CD14-positive monocyte (primary cell): Measurements from ENCODE around the gene NRG3. TPM values are rescaled to one million over a fixed set of nuclear protein-coding genes. Genes with fewer than 3 reads are reported as not detected.

Experiments
- DNase-seq, 3 donors: peaks; one replicate each; pipeline ENCODE4 v3.0.0-alpha.2; 2011 to 2022
- H2AFZ ChIP-seq: 2 replicates; pipeline ENCODE4 v1.6.0; 2012; ENCODE audit warnings: mild to moderate bottlenecking, low read depth, low read length, inconsistent platforms; ENCODE audit not compliant: insufficient read depth, poor library complexity, severe bottlenecking
- H3K27ac ChIP-seq, 2 donors: 1 replicate in 1 of 2; 2 replicates in 1 of 2; pipeline ENCODE4 v1.5.1; 2012 to 2013; ENCODE audit warnings: low read length in 2 of 2, control low read depth in 1 of 2, inconsistent platforms in 1 of 2, low read depth in 1 of 2, mild to moderate bottlenecking in 1 of 2
- H3K27me3 ChIP-seq, 2 donors: one replicate each; pipeline versions ENCODE4 v1.6.0 to v1.6.1; 2011 to 2013; ENCODE audit warnings: low read length in 2 of 2; ENCODE audit not compliant: control insufficient read depth in 2 of 2, insufficient read depth in 2 of 2
- H3K36me3 ChIP-seq, 2 donors: replicated peaks in 1 of 2; 1 replicate in 1 of 2; 2 replicates in 1 of 2; pipeline versions ENCODE4 v1.5.1 to v1.6.1; 2012 to 2013; ENCODE audit warnings: low read length in 2 of 2, control low read depth in 1 of 2, inconsistent platforms in 1 of 2, mild to moderate bottlenecking in 1 of 2; ENCODE audit not compliant: insufficient read depth in 2 of 2, control insufficient read depth in 1 of 2
- H3K4me1 ChIP-seq, 2 donors: 1 replicate in 1 of 2; 2 replicates in 1 of 2; pipeline versions ENCODE4 v1.5.1 to v1.6.1; 2012 to 2013; ENCODE audit warnings: low read length in 2 of 2, control low read depth in 1 of 2, inconsistent platforms in 1 of 2, mild to moderate bottlenecking in 1 of 2, moderate library complexity in 1 of 2; ENCODE audit not compliant: insufficient read depth in 2 of 2, control insufficient read depth in 1 of 2
- H3K4me2 ChIP-seq: replicated peaks from 2 replicates; pipeline ENCODE3; 2012; ENCODE audit warnings: low read length, moderate library complexity, mild to moderate bottlenecking; ENCODE audit not compliant: poor library complexity, severe bottlenecking; ENCODE audit errors: extremely low read depth
- H3K4me3 ChIP-seq, 3 experiments: fragments of 200-600 bp in 1 of 3; sonication (generic) in 1 of 3; replicated peaks in 1 of 3; 1 replicate in 2 of 3; 2 replicates in 1 of 3; pipeline ENCODE4 v1.5.1; 2011 to 2013; ENCODE audit warnings: low read length in 3 of 3, mild to moderate bottlenecking in 3 of 3, control low read depth in 2 of 3, low read depth in 2 of 3, inconsistent platforms in 1 of 3, moderate library complexity in 1 of 3
- H3K79me2 ChIP-seq: 2 replicates; pipeline ENCODE4 v1.6.0; 2012; ENCODE audit warnings: mild to moderate bottlenecking, control low read depth, inconsistent platforms, low read length, moderate library complexity; ENCODE audit not compliant: insufficient read depth
- H3K9ac ChIP-seq: 2 replicates; pipeline ENCODE4 v1.6.0; 2017; ENCODE audit warnings: low read length, mild to moderate bottlenecking; ENCODE audit not compliant: insufficient read depth, poor library complexity, severe bottlenecking
- H3K9me3 ChIP-seq, 2 donors: replicated peaks in 1 of 2; 1 replicate in 1 of 2; 2 replicates in 1 of 2; pipeline versions ENCODE4 v1.5.1 to v1.6.1; 2012 to 2013; ENCODE audit warnings: low read length in 2 of 2, control low read depth in 1 of 2; ENCODE audit not compliant: control insufficient read depth in 1 of 2, insufficient read depth in 1 of 2
- H4K20me1 ChIP-seq: 2 replicates; pipeline ENCODE4 v1.6.0; 2012; ENCODE audit warnings: mild to moderate bottlenecking, low read length, control low read depth, moderate library complexity; ENCODE audit not compliant: insufficient read depth
- H3K27ac Mint-ChIP-seq, 7 donors: one replicate each; pipeline ENCODE4 v1.8.0; 2020; ENCODE audit warnings: mild to moderate bottlenecking in 7 of 7, mixed read lengths in 7 of 7, moderate library complexity in 6 of 7, inconsistent platforms in 2 of 7
- H3K27me3 Mint-ChIP-seq, 3 donors: one replicate each; pipeline ENCODE4 v1.8.0; 2021 to 2022; ENCODE audit warnings: low read depth in 3 of 3, mild to moderate bottlenecking in 3 of 3, mixed read lengths in 3 of 3, moderate library complexity in 3 of 3, inconsistent platforms in 1 of 3
- H3K36me3 Mint-ChIP-seq, 2 donors: one replicate each; pipeline ENCODE4 v1.8.0; 2020; ENCODE audit warnings: mixed read lengths in 2 of 2, inconsistent platforms in 1 of 2, mild to moderate bottlenecking in 1 of 2
- H3K4me1 Mint-ChIP-seq: one replicate; pipeline ENCODE4 v1.8.0; 2020; ENCODE audit warnings: mild to moderate bottlenecking, mixed read lengths
- H3K4me3 Mint-ChIP-seq, 2 donors: one replicate each; pipeline ENCODE4 v1.8.0; 2020; ENCODE audit warnings: mild to moderate bottlenecking in 2 of 2, mixed read lengths in 2 of 2, moderate library complexity in 1 of 2
- H3K9me3 Mint-ChIP-seq, 7 donors: one replicate each; pipeline ENCODE4 v1.8.0; 2020 to 2022; ENCODE audit warnings: mixed read lengths in 7 of 7, mild to moderate bottlenecking in 6 of 7, moderate library complexity in 6 of 7, inconsistent platforms in 2 of 7
- WGBS: methylation state at CpG from one replicate; pipeline ENCODE4 v1.1.5; 2013; ENCODE audit warnings: missing lambda C conversion rate; ENCODE audit not compliant: insufficient coverage; 5-methylcytosine and 5-hydroxymethylcytosine counted together
- intact Hi-C, 2 donors: fragments of 100-400 bp; cut with micrococcal nuclease; formaldehyde crosslinking; loops; one replicate each; pipeline versions ENCODE4 v1.15.0 to v1.15.1; 2023
- polyA plus RNA-seq, 3 donors: library from polyadenylated mRNA; depleted of rRNA in 1 of 3; unstranded in 2 of 3; stranded (reverse) in 1 of 3; fragments of 300-500 nt in 2 of 3; fragments of >200 nt in 1 of 3; fragmentation: Illumina TruSeq in 2 of 3; gene quantifications; 1 replicate in 2 of 3; 2 replicates in 1 of 3; pipeline ENCODE4 v1.2.3, GENCODE V29; 2012 to 2021
- TF ChIP-seq, protein P1 (sequence below): fragments of 200-600 bp; IDR thresholded peaks from one replicate; pipeline ENCODE4 v1.8.0; 2022; ENCODE audit warnings: antibody characterized with exemption, mild to moderate bottlenecking

The NRG3 gene
- polyA plus RNA-seq, 3 donors = not detected

DNA sequence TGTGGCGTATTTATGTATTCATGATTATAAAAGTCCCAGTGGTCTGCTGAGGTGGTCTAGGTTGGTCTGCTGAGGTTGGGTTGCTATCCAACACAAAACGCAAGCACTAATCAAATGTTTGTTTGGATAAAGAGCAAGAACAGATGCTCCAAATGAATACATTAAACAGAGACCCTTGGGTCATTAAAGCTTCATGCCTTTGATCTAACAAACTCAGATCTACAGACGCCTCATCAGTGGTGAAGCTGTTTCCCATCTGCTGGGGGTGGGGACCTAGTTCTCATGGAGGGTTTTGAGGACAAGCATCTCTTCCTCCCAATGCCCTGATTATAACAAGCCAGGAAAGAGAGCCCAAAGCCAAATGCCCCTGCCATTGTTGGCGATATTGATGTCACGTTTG, 786.7 kb downstream of the NRG3 start:
- H3K4me3 Mint-ChIP-seq = no peak overlapping the region
- Histone ChIP-seq H3K4me1 (no peaks in the 10 kb centered on the region), H3K4me3 (no peak overlapping the region), H3K9me3 (no peaks in the 10 kb centered on the region), H2AFZ (no peak overlapping the region), H3K79me2 (no peaks in the 10 kb centered on the region), H4K20me1 (no peaks in the 10 kb centered on the region), H3K4me2 (no peak overlapping the region), H3K9ac (no peak overlapping the region), H3K36me3 (no peaks in the 10 kb centered on the region), H3K27ac (no peak overlapping the region), H3K27me3 (no peaks in the 10 kb centered on the region)
- H3K4me1 Mint-ChIP-seq = no peaks in the 10 kb centered on the region
- DNase-seq = no peak
- no peak overlapping the region for H3K27ac Mint-ChIP-seq
- TF ChIP-seq, protein P1, sequence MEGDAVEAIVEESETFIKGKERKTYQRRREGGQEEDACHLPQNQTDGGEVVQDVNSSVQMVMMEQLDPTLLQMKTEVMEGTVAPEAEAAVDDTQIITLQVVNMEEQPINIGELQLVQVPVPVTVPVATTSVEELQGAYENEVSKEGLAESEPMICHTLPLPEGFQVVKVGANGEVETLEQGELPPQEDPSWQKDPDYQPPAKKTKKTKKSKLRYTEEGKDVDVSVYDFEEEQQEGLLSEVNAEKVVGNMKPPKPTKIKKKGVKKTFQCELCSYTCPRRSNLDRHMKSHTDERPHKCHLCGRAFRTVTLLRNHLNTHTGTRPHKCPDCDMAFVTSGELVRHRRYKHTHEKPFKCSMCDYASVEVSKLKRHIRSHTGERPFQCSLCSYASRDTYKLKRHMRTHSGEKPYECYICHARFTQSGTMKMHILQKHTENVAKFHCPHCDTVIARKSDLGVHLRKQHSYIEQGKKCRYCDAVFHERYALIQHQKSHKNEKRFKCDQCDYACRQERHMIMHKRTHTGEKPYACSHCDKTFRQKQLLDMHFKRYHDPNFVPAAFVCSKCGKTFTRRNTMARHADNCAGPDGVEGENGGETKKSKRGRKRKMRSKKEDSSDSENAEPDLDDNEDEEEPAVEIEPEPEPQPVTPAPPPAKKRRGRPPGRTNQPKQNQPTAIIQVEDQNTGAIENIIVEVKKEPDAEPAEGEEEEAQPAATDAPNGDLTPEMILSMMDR = no peak
- intact Hi-C loops = no loop called here
- H3K36me3 Mint-ChIP-seq = no peaks in the 10 kb centered on the region
- H3K27me3 Mint-ChIP-seq = peaks cover 0 to 4% (median 1%) of the 10 kb centered on the region in 3 donors
- H3K9me3 Mint-ChIP-seq = peaks cover 0 to 3% (median 0%) of the 10 kb centered on the region in 7 donors
- WGBS = 88% methylated on average over 1 of the region's 5 CpGs

DNA sequence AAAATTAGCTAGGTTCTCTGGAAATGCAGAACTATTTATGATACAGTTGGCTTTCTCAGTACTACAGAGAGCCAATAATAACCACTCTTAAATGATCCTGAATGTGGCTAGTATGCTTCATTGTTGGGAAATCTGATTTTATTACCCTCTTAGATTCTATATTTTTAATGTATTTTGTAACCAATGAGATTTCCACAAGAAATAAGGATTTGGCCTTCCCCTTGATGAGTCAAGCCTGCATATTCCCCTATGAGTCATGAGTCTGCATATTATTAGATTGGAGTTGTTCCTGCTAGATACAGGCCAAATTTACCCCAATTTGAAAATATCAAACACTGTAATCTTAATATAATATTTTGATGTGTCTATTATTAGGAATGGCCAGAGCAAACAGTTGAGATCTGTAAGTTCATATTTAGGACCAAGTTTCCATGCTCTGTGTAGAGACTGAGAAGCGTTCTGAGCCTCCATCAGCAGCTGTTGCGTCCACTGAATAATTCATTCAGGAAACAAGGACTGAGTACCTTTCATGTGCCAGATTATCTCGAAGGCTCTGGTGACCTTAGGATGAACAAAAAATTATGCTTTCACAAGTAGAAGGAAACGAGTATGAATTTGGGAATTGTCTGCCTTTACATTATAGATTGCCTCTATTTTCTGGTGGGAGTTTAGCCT, 793.4 kb downstream of the NRG3 start:
- no peaks in the 10 kb centered on the region for H4K20me1 ChIP-seq
- Mint-ChIP-seq H3K9me3 (peaks cover 0 to 8% (median 5%) of the 10 kb centered on the region in 7 donors), H3K36me3 (no peaks in the 10 kb centered on the region), H3K4me1 (no peaks in the 10 kb centered on the region), H3K4me3 (no peak overlapping the region), H3K27me3 (no peaks in the 10 kb centered on the region), H3K27ac (no peak overlapping the region)
- H3K79me2 ChIP-seq = no peaks in the 10 kb centered on the region
- H3K9ac ChIP-seq = no peak overlapping the region
- DNase-seq = no peak
- peaks cover 0 to 2% of the 10 kb centered on the region in 2 donors for H3K9me3 ChIP-seq
- no peaks in the 10 kb centered on the region for H3K27me3 ChIP-seq
- no peaks in the 10 kb centered on the region for H3K36me3 ChIP-seq
- intact Hi-C loops = no loop called here
- no peak overlapping the region for H3K27ac ChIP-seq
- H3K4me2 ChIP-seq = no peak overlapping the region
- WGBS = 100% methylated on average over 2 of the region's 4 CpGs
- H2AFZ ChIP-seq = no peak overlapping the region
- H3K4me1 ChIP-seq = no peaks in the 10 kb centered on the region
- TF ChIP-seq, protein P1 = no peak
- H3K4me3 ChIP-seq = no peak overlapping the region
